ENCODE results near the gene ACOT4.
"Not testable (repeated sequence)": the region's sequence is repeated elsewhere in the genome, so short reads cannot be mapped to it uniquely, and the experiment has no call there.

Gene ACOT4

DNA sequence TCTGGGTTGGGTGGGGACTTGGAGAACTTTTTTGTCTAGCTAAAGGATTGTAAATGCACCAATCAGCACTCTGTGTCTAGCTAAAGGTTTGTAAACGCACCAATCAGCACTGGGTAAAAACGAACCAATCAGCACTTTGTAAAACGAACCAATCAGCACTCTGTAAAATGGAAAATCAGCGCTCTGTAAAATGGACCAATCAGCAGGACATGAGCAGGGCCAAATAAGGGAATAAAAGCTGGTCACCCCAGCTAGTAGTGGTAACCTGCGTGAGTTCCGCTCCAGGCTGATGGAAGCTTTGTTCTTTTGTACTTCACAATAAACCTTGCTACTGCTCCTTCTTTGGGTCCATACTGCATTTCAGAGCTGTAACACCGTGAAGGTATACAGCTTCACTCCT is 24.3 kb upstream of the ACOT4 start:
- TF ChIP-seq, protein P1, sequence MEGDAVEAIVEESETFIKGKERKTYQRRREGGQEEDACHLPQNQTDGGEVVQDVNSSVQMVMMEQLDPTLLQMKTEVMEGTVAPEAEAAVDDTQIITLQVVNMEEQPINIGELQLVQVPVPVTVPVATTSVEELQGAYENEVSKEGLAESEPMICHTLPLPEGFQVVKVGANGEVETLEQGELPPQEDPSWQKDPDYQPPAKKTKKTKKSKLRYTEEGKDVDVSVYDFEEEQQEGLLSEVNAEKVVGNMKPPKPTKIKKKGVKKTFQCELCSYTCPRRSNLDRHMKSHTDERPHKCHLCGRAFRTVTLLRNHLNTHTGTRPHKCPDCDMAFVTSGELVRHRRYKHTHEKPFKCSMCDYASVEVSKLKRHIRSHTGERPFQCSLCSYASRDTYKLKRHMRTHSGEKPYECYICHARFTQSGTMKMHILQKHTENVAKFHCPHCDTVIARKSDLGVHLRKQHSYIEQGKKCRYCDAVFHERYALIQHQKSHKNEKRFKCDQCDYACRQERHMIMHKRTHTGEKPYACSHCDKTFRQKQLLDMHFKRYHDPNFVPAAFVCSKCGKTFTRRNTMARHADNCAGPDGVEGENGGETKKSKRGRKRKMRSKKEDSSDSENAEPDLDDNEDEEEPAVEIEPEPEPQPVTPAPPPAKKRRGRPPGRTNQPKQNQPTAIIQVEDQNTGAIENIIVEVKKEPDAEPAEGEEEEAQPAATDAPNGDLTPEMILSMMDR (IDR thresholded peaks at IDR 0.05; ENCODE audit: low read length, missing control alignments): no peak
- no peak overlapping the region for H3K4me3 ChIP-seq (replicated peaks; ENCODE audit: low read depth, low read length)
- no peak for DNase-seq (ENCODE audit: low read depth)

DNA sequence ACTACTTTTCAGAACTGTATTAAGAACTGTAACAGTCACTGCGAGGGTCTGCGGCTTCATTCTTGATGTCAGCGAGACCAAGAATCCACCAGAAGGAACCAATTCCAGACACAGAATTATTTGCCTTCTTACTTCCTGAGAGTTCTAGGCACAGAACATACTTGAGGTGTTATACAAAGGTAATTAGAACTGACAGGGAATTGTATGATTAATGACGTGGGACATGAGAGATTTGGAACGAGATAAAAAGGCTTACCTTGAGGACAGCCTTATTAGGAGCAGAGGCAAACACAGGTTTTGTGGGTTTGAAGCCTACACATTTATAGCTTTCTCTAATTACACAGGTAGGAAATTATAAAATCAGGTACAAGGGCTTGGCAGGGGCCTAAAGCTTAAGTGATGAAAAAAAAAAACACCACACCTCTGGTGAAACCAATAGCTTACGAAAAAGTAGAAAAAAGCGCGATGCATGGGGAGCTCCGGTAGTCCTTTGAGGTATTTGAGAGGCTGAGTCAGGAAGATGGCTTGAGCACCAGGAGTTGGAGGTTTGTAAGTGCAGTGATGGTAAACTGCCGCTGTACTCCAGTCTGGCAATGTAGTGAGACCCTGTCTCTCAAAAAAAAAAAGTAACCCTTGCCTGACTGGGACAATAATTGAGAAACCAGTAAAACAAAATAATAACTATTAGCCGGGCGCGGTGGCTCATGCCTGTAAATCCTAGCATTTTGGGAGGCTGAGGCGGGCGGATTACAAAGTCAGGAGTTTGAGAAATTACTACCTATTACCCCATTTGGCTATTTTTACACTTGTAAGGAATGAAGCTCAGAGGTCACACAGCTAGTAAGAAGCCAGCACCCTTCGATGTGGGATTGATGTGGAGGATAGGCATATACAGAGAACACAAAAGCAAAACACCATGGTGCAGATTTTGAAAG is 23.5 kb upstream of the ACOT4 start:
- TF ChIP-seq, protein P1 (IDR thresholded peaks at IDR 0.05; ENCODE audit: low read length, missing control alignments): no peak
- DNase-seq (ENCODE audit: low read depth): peak; percentile 26
- H3K4me3 ChIP-seq (replicated peaks; ENCODE audit: low read depth, low read length): peak overlapping the region; percentile 62

DNA sequence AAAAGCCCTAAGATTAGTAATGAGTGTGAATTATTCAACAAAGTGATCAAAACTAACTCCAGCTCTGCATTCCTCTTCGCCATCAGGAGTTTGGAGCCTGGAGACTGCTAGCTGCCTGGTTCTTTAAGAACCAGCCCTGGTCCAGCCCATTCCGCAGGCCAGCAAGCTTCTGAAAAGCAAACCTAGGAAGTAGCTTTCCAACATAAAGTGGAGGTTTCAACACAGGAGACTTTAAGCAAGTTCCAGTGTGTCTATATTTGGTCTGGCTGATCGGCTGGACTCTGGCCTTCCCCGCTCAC is 22.8 kb upstream of the ACOT4 start:
- H3K4me3 ChIP-seq (replicated peaks; ENCODE audit: low read depth, low read length): peak overlapping the region; percentile 62
- DNase-seq (ENCODE audit: low read depth): not testable (repeated sequence)

DNA sequence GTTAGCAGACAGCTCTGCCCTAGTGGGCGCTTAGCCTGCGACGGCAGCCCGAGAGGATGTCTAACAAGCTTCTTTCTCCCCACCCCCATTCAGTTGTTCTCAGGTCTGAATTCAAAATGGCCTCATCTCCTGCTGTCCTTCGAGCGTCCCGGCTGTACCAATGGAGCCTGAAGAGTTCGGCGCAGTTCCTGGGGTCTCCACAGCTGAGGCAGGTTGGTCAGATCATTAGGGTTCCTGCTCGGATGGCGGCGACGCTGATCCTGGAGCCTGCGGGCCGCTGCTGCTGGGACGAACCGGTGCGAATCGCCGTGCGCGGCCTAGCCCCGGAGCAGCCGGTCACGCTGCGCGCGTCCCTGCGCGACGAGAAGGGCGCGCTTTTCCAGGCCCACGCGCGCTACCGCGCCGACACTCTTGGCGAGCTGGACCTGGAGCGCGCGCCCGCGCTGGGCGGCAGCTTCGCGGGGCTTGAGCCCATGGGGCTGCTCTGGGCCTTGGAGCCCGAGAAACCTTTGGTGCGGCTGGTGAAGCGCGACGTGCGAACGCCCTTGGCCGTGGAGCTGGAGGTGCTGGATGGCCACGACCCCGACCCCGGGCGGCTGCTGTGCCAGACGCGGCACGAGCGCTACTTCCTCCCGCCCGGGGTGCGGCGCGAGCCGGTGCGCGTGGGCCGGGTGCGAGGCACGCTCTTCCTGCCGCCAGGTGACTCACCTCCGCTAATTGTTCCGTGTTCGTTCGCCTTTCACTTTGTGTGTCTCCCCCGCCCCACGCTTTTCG is 22.3 kb upstream of the ACOT4 start, which contains the start of gene ACOT2:
ACOT2 (plus strand) TSS at position 29 of the 774 bp plus-strand sequence; CDS start at position 57, 28 bp downstream.
- peak within 1 kb of the TSS; percentile 62 for H3K4me3 ChIP-seq (replicated peaks; ENCODE audit: low read depth, low read length)
- DNase-seq (ENCODE audit: low read depth): peak; percentile 95
- TF ChIP-seq, protein P1 (IDR thresholded peaks at IDR 0.05; ENCODE audit: low read length, missing control alignments): peak; percentile 12

DNA sequence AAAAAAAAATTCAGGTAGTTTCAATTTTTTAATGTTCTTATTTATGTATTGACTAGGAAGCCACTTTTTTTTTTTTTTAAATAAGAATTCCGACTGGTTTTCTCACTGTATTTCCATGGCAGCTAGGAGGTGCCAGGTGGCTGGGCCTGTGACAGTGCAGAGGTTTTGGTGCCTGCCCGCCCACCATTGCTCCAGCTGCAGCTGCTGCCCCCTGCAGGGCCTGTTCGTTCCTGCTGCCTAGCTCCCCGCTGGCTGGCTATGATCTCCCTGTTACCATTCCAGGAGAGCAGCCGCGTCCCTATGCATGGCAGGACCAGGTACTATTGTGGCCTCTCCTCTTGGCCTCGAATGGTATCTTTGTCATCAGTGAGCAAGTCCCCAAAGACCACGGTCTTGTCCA is 20.8 kb upstream of the ACOT4 start:
- peak; percentile 32 for DNase-seq (ENCODE audit: low read depth)
- TF ChIP-seq, protein P1 (IDR thresholded peaks at IDR 0.05; ENCODE audit: low read length, missing control alignments): peak; percentile 50
- H3K4me3 ChIP-seq (replicated peaks; ENCODE audit: low read depth, low read length): not testable (repeated sequence)

DNA sequence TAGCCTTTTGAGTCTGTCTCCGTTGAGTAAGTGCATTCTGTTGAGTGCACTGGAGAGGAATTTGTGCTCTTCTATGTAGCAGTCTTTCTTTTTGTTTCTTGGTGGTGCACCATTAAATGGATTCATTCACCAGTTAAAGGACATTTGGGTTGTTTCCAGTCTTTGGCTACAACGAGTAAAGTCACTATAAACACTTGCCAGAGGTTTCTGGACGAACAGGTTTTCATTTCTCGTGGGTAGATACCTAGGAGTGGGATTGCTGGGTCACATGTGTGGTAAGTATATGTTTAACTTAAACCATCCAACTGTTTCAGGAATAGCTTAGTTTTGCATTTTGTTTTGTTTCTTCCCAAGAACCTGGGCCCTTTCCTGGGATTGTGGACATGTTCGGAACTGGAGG is 18.6 kb upstream of the ACOT4 start:
- not testable (repeated sequence) for DNase-seq (ENCODE audit: low read depth); H3K4me3 ChIP-seq (replicated peaks; ENCODE audit: low read depth, low read length)

DNA sequence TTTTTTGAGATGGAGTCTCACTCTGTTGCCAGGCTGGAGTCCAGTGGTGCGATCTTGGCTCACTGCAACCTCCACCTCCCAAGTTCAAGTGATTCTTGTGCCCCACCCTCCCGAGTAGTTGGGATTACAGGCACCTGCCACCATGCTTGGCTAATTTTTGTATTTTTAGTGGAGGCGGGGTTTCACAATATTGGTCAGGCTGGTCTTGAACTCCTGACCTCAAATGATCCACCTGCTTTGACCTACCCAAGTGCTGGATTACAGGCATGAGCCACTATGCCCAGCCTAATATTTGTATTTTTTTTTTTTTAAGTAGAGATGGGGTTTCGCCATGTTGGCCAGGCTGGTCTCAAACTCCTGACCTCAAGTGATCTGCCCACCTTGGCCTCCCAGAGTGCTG is 17.9 kb upstream of the ACOT4 start:
- DNase-seq (ENCODE audit: low read depth); H3K4me3 ChIP-seq (replicated peaks; ENCODE audit: low read depth, low read length): not testable (repeated sequence)

DNA sequence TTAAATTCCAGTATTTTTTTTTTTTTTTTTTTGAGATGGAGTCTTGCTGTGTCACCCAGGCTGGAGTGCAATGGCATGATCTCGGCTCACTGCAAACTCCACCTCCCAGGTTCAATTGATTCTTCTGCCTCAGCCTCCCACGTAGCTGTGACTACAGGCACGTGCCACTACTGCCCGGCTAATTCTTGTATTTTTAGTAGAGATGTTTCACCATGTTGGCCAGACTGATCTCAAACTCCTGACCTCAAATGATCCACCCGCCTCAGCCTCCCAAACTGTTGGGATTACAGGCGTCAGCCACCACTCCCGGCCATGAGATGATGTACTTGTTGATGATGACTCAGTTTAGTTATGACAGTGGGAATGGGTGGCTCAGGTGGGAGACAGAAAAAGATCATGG is 17.4 kb upstream of the ACOT4 start:
- not testable (repeated sequence) for DNase-seq (ENCODE audit: low read depth); H3K4me3 ChIP-seq (replicated peaks; ENCODE audit: low read depth, low read length)

DNA sequence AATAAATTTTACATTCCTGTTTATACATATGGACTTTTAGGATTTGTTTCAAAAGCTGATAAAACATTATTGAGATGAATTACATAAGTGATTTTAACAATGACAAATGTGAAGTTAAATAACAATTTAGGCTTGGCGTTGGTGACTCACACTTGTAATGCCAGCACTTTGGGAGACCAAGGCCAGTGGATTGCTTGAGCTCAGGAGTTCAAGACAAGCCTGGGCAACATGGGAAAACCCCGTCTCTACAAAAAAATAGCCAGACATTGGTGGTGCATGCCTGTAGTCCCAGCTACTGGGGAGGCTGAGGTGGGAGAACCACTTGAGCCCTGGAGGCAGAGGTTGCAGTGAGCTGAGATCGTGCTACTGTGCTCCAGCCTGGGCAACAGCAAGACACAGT is 15.3 kb upstream of the ACOT4 start:
- TF ChIP-seq, protein P1 (IDR thresholded peaks at IDR 0.05; ENCODE audit: low read length, missing control alignments): no peak
- H3K4me3 ChIP-seq (replicated peaks; ENCODE audit: low read depth, low read length): no peak overlapping the region
- no peak for DNase-seq (ENCODE audit: low read depth)

DNA sequence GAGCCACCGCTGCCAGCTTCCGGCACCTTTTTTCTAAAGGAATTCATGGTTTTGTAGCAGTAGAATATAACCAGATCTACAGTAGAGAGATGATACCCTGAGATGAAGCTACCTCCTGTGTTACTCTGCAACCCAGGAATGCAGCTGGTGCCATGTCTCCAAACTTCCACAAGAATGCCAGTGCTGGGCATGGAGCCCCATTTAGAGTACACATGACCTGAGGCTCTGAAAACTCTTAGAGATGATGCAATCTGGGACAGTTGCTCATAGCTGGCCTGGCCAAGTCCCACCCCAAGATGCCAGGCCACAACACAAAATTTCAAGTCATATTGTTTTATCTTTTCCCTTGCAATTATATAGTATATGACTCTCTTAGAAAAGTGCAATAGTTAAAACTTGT is 14.5 kb upstream of the ACOT4 start:
- not testable (repeated sequence) for DNase-seq (ENCODE audit: low read depth)

DNA sequence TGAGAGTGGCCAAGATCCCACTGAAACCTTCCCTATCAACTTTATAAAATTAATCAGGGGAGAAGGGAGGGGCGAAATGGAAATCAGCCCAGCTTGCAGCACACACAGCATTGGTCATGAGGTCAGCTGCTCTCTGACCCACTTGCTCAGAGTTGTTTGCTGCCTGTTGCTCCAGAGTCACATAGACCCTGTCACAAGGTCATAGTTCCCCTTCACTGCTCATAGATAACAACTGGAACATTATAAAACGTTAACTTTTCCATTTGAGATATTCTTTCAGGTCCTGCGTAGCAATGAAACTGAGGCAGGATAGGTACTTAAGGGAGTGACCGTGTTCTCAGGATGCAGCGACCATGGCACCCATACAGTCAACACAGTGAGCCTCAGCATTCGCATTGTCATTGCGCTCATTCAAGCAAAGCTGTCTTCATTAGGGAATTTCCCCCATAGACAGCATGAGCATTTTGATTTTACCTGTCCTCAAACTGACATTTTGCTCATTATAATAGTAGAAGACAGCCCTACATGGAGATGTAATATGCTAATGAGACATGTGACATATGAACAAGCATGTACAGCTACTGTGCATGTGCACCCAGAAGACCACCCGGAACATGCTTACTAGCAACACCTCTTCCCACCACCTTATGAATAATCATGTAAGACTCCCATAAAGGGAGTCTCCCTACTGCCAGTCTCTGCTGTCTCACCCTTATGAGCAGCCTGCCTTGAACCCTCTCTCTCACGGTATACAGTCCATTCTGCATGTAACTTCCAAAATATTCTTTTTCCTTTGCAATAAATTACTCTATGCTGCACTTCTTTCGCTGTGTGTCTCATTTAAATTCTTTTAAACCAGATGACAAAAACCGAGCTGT is 9.3 kb upstream of the ACOT4 start:
- H3K4me3 ChIP-seq (replicated peaks; ENCODE audit: low read depth, low read length); DNase-seq (ENCODE audit: low read depth): not testable (repeated sequence)

More for the DNA sequence above, 14.5 kb upstream of the ACOT4 start:
- H3K4me3 ChIP-seq (replicated peaks; ENCODE audit: low read depth, low read length): not testable (repeated sequence)

Data from fibroblast of pulmonary artery (primary cell).